Gastrocnemius medialis (tissue), 4 donors: ENCODE data around the gene CHST11.

Source experiments
- POLR2A ChIP-seq, 2 donors: fragments of 450-650 bp; IDR thresholded peaks; one replicate each; pipeline ENCODE4 v1.6.1; 2017; ENCODE audit warnings: antibody characterized with exemption in 2 of 2, mild to moderate bottlenecking in 2 of 2, moderate library complexity in 2 of 2
- TF ChIP-seq, protein P1 (sequence below), 5 experiments: fragments of 450-650 bp in 3 of 5; fragments of 200-600 bp in 2 of 5; sonication (generic) in 2 of 5; IDR thresholded peaks in 4 of 5; conservative IDR thresholded peaks in 1 of 5; 1 replicate in 4 of 5; 2 replicates in 1 of 5; pipeline ENCODE4 v1.5.1; 2016 to 2019; ENCODE audit warnings: antibody characterized with exemption in 5 of 5, mild to moderate bottlenecking in 3 of 5, moderate library complexity in 3 of 5

GRCh38 chr12:104695453-104696148 lies 238.9 kb downstream of the CHST11 start:
- TF ChIP-seq, protein P1, sequence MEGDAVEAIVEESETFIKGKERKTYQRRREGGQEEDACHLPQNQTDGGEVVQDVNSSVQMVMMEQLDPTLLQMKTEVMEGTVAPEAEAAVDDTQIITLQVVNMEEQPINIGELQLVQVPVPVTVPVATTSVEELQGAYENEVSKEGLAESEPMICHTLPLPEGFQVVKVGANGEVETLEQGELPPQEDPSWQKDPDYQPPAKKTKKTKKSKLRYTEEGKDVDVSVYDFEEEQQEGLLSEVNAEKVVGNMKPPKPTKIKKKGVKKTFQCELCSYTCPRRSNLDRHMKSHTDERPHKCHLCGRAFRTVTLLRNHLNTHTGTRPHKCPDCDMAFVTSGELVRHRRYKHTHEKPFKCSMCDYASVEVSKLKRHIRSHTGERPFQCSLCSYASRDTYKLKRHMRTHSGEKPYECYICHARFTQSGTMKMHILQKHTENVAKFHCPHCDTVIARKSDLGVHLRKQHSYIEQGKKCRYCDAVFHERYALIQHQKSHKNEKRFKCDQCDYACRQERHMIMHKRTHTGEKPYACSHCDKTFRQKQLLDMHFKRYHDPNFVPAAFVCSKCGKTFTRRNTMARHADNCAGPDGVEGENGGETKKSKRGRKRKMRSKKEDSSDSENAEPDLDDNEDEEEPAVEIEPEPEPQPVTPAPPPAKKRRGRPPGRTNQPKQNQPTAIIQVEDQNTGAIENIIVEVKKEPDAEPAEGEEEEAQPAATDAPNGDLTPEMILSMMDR (IDR thresholded peaks at IDR 0.05 in 4 of 5, conservative IDR thresholded peaks at IDR 0.05 in 1 of 5) = no peak
- no peak for TF ChIP-seq POLR2A (IDR thresholded peaks at IDR 0.05)
